GM18502 (cell line): ENCODE results near the gene MACC1.
A peak's percentile ranks its signal among the peaks of the same experiment; 100 is the strongest.

Experiments used
- ATAC-seq: cut with Tn5 transposase; IDR thresholded peaks from one replicate; pipeline ENCODE4 v1.9.1; 2021; ENCODE audit warnings: mild to moderate bottlenecking; ENCODE audit not compliant: unreplicated experiment, poor library complexity

The MACC1 gene

DNA sequence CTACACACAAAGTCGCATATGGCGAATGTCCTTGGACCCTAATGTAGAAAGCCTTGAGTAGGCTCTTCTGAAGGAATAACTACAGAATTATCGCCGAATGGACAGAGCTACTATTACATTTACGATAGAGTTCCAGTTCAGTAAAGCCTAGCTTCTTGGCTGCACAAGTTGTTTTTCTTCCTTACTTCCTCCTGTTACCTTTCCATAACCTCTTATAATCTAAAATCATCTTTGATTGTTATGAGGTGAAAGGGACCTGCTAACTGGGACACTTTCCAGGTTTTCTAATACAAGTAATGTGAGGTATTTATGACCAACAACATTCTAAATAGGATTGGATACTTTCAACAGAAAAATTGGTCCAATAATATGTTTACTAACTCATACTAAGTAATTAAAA, 31.2 kb downstream of the MACC1 start:
- no peak for ATAC-seq

GRCh38 chr7:20183086-20183485, 34.1 kb downstream of the MACC1 start:
- ATAC-seq, result no peak

DNA sequence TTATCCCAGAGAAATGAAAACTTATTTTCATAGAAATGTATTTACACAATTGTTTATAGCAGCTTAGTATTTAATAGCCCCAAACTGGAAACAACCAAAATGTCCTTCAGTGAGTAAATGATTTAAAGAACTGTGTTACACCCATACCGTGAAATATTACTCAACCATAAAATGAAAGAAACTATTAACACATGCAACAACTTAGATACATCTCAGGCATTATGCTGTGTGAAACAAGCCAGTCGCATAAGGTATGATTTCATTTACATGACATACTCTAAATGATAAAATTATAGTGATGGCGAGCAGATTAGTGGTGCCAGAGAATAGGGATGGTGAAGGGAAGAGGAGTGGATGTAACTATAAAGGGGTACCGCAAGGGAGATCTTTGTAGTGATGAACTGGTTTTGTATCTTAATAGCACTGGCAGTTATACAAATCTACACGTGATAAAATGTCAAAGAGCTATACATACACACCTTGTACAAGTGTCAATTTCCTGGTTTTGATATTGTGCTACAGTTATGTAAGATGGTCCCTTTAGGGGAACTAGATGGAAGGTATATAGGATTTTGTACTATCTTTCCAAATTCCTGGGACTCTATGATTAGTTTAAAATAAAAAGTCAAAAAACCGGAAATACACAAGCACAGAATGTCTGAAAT, 40.5 kb downstream of the MACC1 start:
- ATAC-seq, result no peak

GRCh38 chr7:20173828-20174227, 43.4 kb downstream of the MACC1 start:
- ATAC-seq, result no peak

GRCh38 chr7:20172736-20173334, 44.3 kb downstream of the MACC1 start:
- ATAC-seq, result no peak

- ATAC-seq, result no peak
Observed at GRCh38 chr7:20170633-20171032, 46.6 kb downstream of the MACC1 start.

GRCh38 chr7:20165146-20165510, 52.1 kb downstream of the MACC1 start:
- ATAC-seq, result no peak

- no peak for ATAC-seq
Observed at GRCh38 chr7:20164425-20165145, 52.6 kb downstream of the MACC1 start.

DNA sequence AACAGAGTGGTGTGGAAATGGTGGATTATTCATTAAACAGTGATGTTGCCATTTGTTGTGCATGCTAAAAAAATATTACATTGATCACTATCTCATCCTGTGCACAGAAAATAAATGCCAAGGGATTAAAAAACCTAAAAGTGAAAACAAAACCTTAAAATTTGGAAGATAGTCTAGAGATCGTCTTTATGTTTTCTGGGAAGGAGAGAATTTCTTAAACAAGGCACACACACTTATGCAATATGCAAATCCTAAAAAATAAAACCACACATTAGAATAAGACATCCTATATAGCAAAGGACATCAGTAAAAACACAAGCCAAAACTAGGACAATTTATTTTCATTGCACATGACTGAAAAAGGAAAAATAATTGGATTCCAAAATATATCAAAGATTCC, 54.5 kb downstream of the MACC1 start:
- ATAC-seq, result no peak

GRCh38 chr7:20159226-20159747, 57.9 kb downstream of the MACC1 start:
- no peak for ATAC-seq

- ATAC-seq, result peak; percentile 71
Observed at GRCh38 chr7:20158684-20159083, 58.5 kb downstream of the MACC1 start.

DNA sequence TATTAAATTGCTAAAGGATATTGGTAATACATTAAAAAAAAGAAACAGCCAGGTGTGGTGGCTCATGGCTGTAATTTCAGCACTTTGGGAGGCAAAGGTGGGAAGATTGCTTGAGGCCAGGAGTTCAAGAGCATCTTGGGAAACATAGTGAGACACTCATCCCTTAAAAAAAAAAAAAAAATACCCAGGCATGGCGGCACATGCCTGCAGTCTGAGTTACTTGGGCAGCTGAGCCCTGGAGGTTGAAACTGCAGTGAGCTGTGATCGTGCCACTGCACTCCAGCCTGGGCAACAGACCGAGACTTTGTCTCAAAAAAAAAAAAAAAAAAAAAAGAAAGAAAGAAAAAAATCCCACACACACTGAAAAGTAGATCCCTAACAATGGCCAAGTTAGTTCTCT, 59.7 kb downstream of the MACC1 start:
- ATAC-seq, result no peak

GRCh38 chr7:20153999-20154398, 63.2 kb downstream of the MACC1 start:
- no peak for ATAC-seq

DNA sequence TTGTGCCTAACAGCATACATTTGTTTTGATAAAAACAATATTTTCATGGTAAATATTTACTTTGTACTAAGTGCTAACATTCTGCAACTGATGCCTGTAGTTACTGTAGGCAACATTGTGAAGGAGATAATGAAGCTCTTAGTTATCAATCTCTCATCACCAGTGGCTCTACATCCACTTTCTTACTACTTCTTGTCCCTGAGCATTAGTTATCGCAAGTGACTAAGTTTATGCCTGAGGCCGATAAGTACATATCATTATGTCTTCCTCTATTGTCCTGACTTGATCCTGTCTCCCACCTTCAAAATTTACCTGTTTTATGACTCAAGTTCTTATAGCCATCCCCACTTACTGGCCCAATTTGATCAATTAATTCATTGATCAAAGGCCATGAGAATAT, 63.6 kb downstream of the MACC1 start:
- ATAC-seq, result no peak

DNA sequence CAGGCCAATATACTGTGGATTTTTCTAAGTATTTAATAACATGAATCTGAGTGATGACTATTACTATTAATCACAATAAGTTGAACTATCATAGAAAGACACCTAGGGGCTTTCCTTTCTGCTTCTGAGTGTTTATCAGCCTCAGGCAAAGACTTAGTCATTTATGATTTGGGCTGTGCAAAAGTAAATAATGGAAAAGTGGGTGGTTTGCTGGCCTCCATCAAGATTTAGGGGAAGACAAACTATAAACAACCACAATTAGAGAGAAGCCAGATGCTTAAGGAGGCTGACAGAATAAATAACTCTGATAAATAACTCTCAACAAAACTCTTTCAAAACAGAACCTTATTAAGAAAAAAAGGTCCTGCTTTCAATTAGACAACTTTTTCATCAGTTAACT, 64.7 kb downstream of the MACC1 start:
- no peak for ATAC-seq

GRCh38 chr7:20151708-20152456, 65.3 kb downstream of the MACC1 start:
- no peak for ATAC-seq

- no peak for ATAC-seq
Observed at GRCh38 chr7:20146451-20146850, 70.7 kb downstream of the MACC1 start.

GRCh38 chr7:20144801-20145200, 72.4 kb downstream of the MACC1 start:
- ATAC-seq, result no peak

GRCh38 chr7:20141666-20142065, 75.5 kb downstream of the MACC1 start:
- no peak for ATAC-seq

GRCh38 chr7:20141002-20141345, 76.2 kb downstream of the MACC1 start:
- ATAC-seq, result no peak
